Brain microvascular endothelial cell (primary cell): ENCODE results near the gene HCK.

Experiments used
- DNase-seq: peaks from one replicate; pipeline ENCODE4 v3.0.0-alpha.2; 2020
- H3K27ac ChIP-seq: fragments of 250-450 bp; sonication (Bioruptor Pico); 2 replicates; pipeline ENCODE4 v1.5.1; 2020; ENCODE audit warnings: mild to moderate bottlenecking, moderate library complexity
- H3K27me3 ChIP-seq: fragments of 250-450 bp; sonication (Bioruptor Pico); replicated peaks from 2 replicates; pipeline ENCODE4 v1.5.1; 2020; ENCODE audit warnings: mild to moderate bottlenecking
- H3K36me3 ChIP-seq: fragments of 250-450 bp; sonication (Bioruptor Pico); replicated peaks from 2 replicates; pipeline ENCODE4 v1.5.1; 2020; ENCODE audit warnings: mild to moderate bottlenecking
- H3K4me3 ChIP-seq: 2 replicates; pipeline ENCODE4 v1.5.1; 2011; ENCODE audit warnings: low read depth, mild to moderate bottlenecking, control low read depth, low read length, moderate library complexity
- in situ Hi-C: cut with HindIII; loops from 2 replicates; pipeline ENCODE4 v1.10.0; 2017; ENCODE audit warnings: low sequenced_read_pairs, low pct_ligation_motif_present
- TF ChIP-seq, protein P1 (sequence below): IDR thresholded peaks from 2 replicates; pipeline ENCODE4 v1.5.1; 2011; ENCODE audit warnings: low read depth, mild to moderate bottlenecking, moderate library complexity, low read length, control low read depth, inconsistent platforms; ENCODE audit errors: missing control alignments

HCK gene

GRCh38 chr20:32138921-32139320 lies 86.9 kb downstream of the HCK start:
- in situ Hi-C loops, result no loop called here
- TF ChIP-seq, protein P1, sequence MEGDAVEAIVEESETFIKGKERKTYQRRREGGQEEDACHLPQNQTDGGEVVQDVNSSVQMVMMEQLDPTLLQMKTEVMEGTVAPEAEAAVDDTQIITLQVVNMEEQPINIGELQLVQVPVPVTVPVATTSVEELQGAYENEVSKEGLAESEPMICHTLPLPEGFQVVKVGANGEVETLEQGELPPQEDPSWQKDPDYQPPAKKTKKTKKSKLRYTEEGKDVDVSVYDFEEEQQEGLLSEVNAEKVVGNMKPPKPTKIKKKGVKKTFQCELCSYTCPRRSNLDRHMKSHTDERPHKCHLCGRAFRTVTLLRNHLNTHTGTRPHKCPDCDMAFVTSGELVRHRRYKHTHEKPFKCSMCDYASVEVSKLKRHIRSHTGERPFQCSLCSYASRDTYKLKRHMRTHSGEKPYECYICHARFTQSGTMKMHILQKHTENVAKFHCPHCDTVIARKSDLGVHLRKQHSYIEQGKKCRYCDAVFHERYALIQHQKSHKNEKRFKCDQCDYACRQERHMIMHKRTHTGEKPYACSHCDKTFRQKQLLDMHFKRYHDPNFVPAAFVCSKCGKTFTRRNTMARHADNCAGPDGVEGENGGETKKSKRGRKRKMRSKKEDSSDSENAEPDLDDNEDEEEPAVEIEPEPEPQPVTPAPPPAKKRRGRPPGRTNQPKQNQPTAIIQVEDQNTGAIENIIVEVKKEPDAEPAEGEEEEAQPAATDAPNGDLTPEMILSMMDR, result no peak

DNA sequence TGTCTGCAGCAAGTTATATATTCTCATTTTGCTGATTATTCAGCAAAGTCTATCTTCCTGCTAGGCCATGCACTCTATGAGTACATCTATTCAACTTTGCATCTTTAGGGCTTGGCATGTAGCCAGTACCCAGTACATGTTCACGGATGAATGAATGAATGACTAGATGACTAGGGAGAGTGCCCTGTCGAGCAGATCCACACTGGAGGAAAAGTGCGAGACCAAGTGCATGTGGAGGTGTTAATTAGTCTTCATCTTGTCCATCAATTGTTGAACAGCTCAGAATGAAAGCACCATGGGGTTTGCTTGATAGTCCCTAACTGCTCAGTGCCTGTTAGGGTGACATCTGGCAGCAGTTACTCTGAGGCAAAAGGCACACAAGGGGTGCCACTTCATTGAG lies 87.9 kb downstream of the HCK start:
- H3K36me3 ChIP-seq, result peaks cover 67% of the 10 kb centered on the region
- in situ Hi-C loops, result no loop called here
- no peaks in the 10 kb centered on the region for H3K27me3 ChIP-seq
- DNase-seq, result no peak
- no peak overlapping the region for H3K27ac ChIP-seq
- H3K4me3 ChIP-seq, result no peak overlapping the region
- TF ChIP-seq, protein P1, result no peak

More at GRCh38 chr20:32138921-32139320, 86.9 kb downstream of the HCK start:
- Histone ChIP-seq H3K4me3 (no peak overlapping the region), H3K27ac (no peak overlapping the region), H3K27me3 (no peaks in the 10 kb centered on the region), H3K36me3 (peaks cover 58% of the 10 kb centered on the region)
- no peak for DNase-seq

- Histone ChIP-seq H3K36me3 (peaks cover 74% of the 10 kb centered on the region), H3K27ac (no peak overlapping the region), H3K4me3 (no peak overlapping the region), H3K27me3 (no peaks in the 10 kb centered on the region)
- in situ Hi-C loops, result no loop called here
- TF ChIP-seq, protein P1, result no peak
- DNase-seq, result no peak
Observed at GRCh38 chr20:32140603-32141002, 88.6 kb downstream of the HCK start.

DNA sequence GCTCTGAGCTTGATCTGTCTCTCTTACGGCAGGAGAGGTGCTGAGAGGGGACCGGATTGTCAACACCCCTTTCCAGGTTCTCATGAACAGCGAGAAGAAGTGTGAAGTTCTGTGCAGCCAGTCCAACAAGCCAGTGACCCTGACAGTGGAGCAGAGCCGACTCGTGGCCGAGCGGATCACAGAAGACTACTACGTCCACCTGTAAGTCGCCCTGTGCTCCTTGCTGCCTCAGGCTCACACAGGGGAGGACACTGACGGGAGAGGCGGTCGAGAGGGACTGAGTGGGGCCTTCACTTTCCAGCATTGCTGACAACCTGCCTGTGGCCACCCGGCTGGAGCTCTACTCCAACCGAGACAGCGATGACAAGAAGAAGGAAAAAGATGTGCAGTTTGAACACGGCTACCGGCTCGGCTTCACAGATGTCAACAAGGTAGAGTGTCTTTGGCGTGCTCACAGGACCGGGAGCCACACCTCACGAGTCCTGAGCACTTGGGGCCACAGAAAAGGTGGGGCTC lies 89.5 kb downstream of the HCK start:
- TF ChIP-seq, protein P1, result no peak
- Histone ChIP-seq H3K27me3 (no peaks in the 10 kb centered on the region), H3K36me3 (peaks cover 83% of the 10 kb centered on the region), H3K27ac (no peak overlapping the region), H3K4me3 (no peak overlapping the region)
- in situ Hi-C loops, result no loop called here
- DNase-seq, result no peak

GRCh38 chr20:32142088-32142487 lies 90.0 kb downstream of the HCK start:
- Histone ChIP-seq H3K36me3 (peaks cover 82% of the 10 kb centered on the region), H3K27ac (no peak overlapping the region), H3K4me3 (no peak overlapping the region), H3K27me3 (no peaks in the 10 kb centered on the region)
- DNase-seq, result no peak
- in situ Hi-C loops, result no loop called here
- TF ChIP-seq, protein P1, result no peak

DNA sequence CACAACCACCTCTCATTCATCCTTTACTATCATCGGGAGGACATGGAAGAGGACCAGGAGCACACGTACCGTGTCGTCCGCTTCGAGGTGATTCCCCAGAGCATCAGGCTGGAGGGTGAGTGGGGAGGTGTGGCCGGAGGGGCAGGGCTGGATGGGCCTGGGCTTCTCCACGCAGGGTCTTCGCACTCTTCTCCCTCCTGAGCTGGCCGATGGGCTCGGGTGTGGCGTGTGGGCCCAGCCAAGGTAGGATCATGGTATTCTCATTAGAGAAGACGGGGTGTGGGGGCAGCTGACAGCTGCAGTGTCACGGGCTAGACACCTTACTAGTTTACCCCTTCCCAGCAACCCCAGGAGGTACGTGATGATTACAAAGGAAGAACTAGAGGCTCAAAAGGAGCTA lies 90.9 kb downstream of the HCK start:
- no peak overlapping the region for H3K27ac ChIP-seq
- in situ Hi-C loops, result no loop called here
- TF ChIP-seq, protein P1, result no peak
- no peak overlapping the region for H3K4me3 ChIP-seq
- peaks cover 75% of the 10 kb centered on the region for H3K36me3 ChIP-seq
- no peaks in the 10 kb centered on the region for H3K27me3 ChIP-seq
- DNase-seq, result no peak
